Effector memory CD4-positive, alpha-beta T cell (primary cell): Measurements from ENCODE around the gene AXIN2.

Experiments used
- DNase-seq, 3 donors: peaks; one replicate each; pipeline ENCODE4 v3.0.0-alpha.2; 2020
- H3K27ac ChIP-seq: 2 replicates; pipeline ENCODE4 v1.7.0; 2013; ENCODE audit warnings: mild to moderate bottlenecking, low read length, moderate library complexity; ENCODE audit not compliant: insufficient read depth, poor library complexity, severe bottlenecking
- H3K27me3 ChIP-seq: replicated peaks from 2 replicates; pipeline ENCODE4 v1.7.0; 2013; ENCODE audit warnings: mild to moderate bottlenecking, low read length; ENCODE audit not compliant: insufficient read depth, control insufficient read depth, poor library complexity, severe bottlenecking
- H3K36me3 ChIP-seq: 2 replicates; pipeline ENCODE4 v1.7.0; 2013; ENCODE audit warnings: mild to moderate bottlenecking, low read length, moderate library complexity; ENCODE audit not compliant: control insufficient read depth, insufficient read depth
- H3K4me1 ChIP-seq: 2 replicates; pipeline ENCODE4 v1.7.0; 2013; ENCODE audit warnings: low read length, mild to moderate bottlenecking; ENCODE audit not compliant: control insufficient read depth, insufficient read depth, poor library complexity, severe bottlenecking
- H3K4me3 ChIP-seq: 2 replicates; pipeline ENCODE4 v1.7.0; 2013; ENCODE audit warnings: low read length, low read depth, mild to moderate bottlenecking; ENCODE audit not compliant: insufficient read depth, poor library complexity, severe bottlenecking
- H3K9me3 ChIP-seq: 2 replicates; pipeline ENCODE4 v1.7.0; 2013; ENCODE audit warnings: mild to moderate bottlenecking, low read length, moderate library complexity; ENCODE audit not compliant: control insufficient read depth

Gene AXIN2

GRCh38 chr17:65562206-65562531 is 721 bp upstream of the AXIN2 start:
- Histone ChIP-seq H3K9me3 (no peaks in the 10 kb centered on the region), H3K36me3 (peaks cover 5% of the 10 kb centered on the region), H3K27me3 (no peaks in the 10 kb centered on the region), H3K4me3 (peak overlapping the region; percentile 55), H3K27ac (no peak overlapping the region), H3K4me1 (peaks cover 5% of the 10 kb centered on the region)
- no peak for DNase-seq

GRCh38 chr17:65560628-65561451 is 608 bp downstream of the AXIN2 start:
- Histone ChIP-seq H3K36me3 (peaks cover 5% of the 10 kb centered on the region), H3K9me3 (no peaks in the 10 kb centered on the region), H3K4me1 (peaks cover 5% of the 10 kb centered on the region), H3K27me3 (no peaks in the 10 kb centered on the region), H3K27ac (peak overlapping the region; percentile 88), H3K4me3 (peak overlapping the region; percentile 91)
- peak; percentile 59 to 71 (median 65) for DNase-seq

GRCh38 chr17:65559804-65560627 is 1.4 kb downstream of the AXIN2 start:
- Histone ChIP-seq H3K4me1 (peaks cover 5% of the 10 kb centered on the region), H3K4me3 (peak overlapping the region; percentile 91), H3K36me3 (peaks cover 5% of the 10 kb centered on the region), H3K9me3 (no peaks in the 10 kb centered on the region), H3K27me3 (no peaks in the 10 kb centered on the region), H3K27ac (peak overlapping the region; percentile 57)
- peak in 1 of 3 donors; percentile 14 for DNase-seq

GRCh38 chr17:65559461-65559803 is 2.0 kb downstream of the AXIN2 start:
- no peak for DNase-seq
- Histone ChIP-seq H3K36me3 (peaks cover 5% of the 10 kb centered on the region), H3K9me3 (no peaks in the 10 kb centered on the region), H3K27me3 (no peaks in the 10 kb centered on the region), H3K4me1 (peaks cover 5% of the 10 kb centered on the region), H3K4me3 (peak overlapping the region; percentile 91), H3K27ac (peak overlapping the region; percentile 57)

GRCh38 chr17:65558683-65559460 is 2.6 kb downstream of the AXIN2 start:
- DNase-seq = no peak
- Histone ChIP-seq H3K9me3 (no peaks in the 10 kb centered on the region), H3K27ac (peak overlapping the region; percentile 57), H3K36me3 (peaks cover 5% of the 10 kb centered on the region), H3K4me3 (peak overlapping the region; percentile 91), H3K4me1 (peaks cover 5% of the 10 kb centered on the region), H3K27me3 (no peaks in the 10 kb centered on the region)

GRCh38 chr17:65558311-65558682 is 3.2 kb downstream of the AXIN2 start:
- no peaks in the 10 kb centered on the region for H3K9me3 ChIP-seq
- no peaks in the 10 kb centered on the region for H3K27me3 ChIP-seq
- peak overlapping the region; percentile 91 for H3K4me3 ChIP-seq
- H3K4me1 ChIP-seq = peaks cover 5% of the 10 kb centered on the region
- peaks cover 5% of the 10 kb centered on the region for H3K36me3 ChIP-seq
- no peak for DNase-seq
- peak overlapping the region; percentile 23 for H3K27ac ChIP-seq

- peak in 2 of 3 donors; percentile 34 to 57 for DNase-seq
- H3K36me3 ChIP-seq = peaks cover 5% of the 10 kb centered on the region
- no peaks in the 10 kb centered on the region for H3K9me3 ChIP-seq
- no peaks in the 10 kb centered on the region for H3K27me3 ChIP-seq
- H3K4me1 ChIP-seq = peaks cover 5% of the 10 kb centered on the region
- peak overlapping the region; percentile 91 for H3K4me3 ChIP-seq
- H3K27ac ChIP-seq = peak overlapping the region; percentile 22
Measured at GRCh38 chr17:65557349-65558310, 3.8 kb downstream of the AXIN2 start.

- Histone ChIP-seq H3K4me3 (peak overlapping the region; percentile 91), H3K9me3 (no peaks in the 10 kb centered on the region), H3K27ac (no peak overlapping the region), H3K36me3 (peaks cover 5% of the 10 kb centered on the region), H3K27me3 (no peaks in the 10 kb centered on the region), H3K4me1 (peaks cover 7% of the 10 kb centered on the region)
- DNase-seq = no peak
Measured at GRCh38 chr17:65556910-65557348, 4.5 kb downstream of the AXIN2 start.
